ENCODE measurements around the gene C1orf167.

Gene C1orf167

DNA sequence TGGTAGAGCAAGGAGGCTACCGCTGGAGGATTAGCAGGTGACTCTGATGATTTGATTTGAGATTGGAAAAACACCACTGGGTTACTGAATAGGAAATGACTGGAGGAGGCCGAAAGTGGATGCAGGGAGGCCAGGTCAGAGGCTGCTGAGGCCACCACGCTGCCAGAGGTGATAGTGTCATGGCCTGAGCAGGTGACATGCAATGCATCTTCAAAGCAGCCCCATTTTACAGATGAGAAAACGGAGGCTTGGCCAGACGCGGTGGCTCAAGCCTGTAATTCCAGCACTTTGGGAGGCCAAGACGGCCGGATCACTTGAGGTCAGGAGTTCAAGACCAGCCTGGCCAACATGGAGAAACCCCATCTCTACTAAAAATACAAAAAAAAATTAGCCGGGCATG lies 12.8 kb downstream of the C1orf167 start:
- TF ChIP-seq, protein P1, sequence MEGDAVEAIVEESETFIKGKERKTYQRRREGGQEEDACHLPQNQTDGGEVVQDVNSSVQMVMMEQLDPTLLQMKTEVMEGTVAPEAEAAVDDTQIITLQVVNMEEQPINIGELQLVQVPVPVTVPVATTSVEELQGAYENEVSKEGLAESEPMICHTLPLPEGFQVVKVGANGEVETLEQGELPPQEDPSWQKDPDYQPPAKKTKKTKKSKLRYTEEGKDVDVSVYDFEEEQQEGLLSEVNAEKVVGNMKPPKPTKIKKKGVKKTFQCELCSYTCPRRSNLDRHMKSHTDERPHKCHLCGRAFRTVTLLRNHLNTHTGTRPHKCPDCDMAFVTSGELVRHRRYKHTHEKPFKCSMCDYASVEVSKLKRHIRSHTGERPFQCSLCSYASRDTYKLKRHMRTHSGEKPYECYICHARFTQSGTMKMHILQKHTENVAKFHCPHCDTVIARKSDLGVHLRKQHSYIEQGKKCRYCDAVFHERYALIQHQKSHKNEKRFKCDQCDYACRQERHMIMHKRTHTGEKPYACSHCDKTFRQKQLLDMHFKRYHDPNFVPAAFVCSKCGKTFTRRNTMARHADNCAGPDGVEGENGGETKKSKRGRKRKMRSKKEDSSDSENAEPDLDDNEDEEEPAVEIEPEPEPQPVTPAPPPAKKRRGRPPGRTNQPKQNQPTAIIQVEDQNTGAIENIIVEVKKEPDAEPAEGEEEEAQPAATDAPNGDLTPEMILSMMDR (conservative IDR thresholded peaks at IDR 0.05) = no peak
- H3K27ac ChIP-seq = no peak overlapping the region

DNA sequence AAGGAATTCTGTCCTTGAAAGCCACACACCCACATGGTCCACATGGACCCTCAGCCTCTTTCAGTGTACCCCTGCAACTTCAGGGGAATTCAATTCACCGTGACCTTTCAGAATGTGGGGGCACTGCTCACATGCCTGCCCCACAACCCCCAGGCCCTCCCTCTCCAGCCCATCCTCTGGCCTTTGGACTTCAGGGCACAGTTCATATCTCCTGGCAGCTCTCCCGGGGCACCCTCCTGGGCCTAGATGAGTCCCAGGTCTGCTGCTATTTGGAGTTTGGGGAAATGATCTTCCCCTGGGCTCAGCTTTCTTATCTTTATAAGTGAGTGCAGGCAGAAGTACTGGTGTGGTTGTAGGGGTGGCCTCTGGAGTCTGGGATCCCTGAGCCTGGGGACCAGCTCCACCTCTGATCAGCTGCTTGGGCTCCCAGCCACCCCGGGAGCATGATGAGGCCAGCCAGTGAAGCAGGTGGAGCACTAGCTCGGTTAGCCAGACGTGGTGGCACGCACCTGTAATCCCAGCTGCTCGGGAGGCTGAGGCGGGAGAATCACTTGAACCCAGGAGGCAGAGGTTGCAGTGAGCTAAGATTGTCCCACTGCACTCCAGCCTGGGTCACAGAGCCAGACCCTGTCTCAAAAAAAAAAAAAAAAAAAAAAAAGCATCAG lies 15.8 kb downstream of the C1orf167 start:
- TF ChIP-seq, protein P1 (conservative IDR thresholded peaks at IDR 0.05) = no peak
- no peak overlapping the region for H3K27ac ChIP-seq

DNA sequence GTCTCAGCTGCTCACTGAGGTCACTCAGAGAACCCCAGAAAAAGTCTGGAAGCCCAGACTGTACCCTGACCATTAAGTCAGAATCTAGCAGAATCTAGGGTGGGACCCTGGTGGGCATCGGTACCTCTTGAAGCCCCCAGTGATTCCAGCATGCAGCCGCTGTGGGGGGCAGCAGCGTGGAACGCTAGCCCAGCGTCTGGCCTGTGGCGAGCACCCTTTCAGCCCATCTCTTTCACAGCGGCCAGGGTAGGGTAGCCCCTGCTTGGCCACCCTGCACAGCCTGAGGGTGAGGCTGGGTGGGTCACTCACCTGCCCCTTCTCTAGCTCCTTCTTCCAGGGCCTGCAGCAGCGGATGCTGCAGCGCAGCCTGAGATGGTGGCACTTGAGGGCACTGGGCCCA lies 16.3 kb downstream of the C1orf167 start:
- TF ChIP-seq, protein P1 (conservative IDR thresholded peaks at IDR 0.05) = no peak
- H3K27ac ChIP-seq = no peak overlapping the region

DNA sequence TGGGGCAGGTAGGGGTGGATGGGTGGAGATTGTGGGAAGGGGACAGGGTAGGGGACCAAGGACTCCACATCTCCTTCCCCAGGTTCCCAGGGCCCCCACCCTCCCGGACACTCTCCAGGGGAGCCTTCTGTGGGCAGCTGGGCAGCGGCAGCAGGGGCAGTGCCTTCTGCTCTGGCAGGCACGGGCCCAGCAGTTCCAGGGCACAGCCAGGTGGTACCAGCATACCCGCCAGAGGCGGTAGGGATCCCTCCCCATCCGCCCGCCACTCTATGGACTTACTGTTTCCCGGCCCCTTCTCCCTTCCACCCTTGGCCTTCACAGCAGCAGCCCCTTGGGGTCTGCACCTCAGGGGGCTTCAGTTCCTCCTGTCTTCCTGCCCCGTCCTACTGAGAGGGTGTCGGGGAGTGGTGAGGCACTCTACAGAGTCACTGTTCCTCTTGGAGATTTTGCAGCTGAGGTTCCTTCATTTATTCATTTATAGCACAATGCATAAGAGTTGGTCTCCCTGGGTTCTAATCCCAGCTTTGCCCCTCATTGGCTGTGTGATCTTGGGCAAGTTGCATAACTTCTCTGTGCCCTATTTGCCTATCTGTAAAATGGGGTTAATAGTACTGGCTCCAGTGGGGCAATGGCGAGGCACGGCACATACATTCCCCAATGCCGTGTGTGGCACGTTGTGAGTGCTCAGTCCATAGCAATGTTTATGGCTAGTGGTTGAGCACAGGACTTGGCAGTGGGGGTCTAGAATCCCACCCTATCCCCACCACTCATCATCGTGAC lies 17.0 kb downstream of the C1orf167 start:
- TF ChIP-seq, protein P1 (conservative IDR thresholded peaks at IDR 0.05) = no peak
- no peak overlapping the region for H3K27ac ChIP-seq

DNA sequence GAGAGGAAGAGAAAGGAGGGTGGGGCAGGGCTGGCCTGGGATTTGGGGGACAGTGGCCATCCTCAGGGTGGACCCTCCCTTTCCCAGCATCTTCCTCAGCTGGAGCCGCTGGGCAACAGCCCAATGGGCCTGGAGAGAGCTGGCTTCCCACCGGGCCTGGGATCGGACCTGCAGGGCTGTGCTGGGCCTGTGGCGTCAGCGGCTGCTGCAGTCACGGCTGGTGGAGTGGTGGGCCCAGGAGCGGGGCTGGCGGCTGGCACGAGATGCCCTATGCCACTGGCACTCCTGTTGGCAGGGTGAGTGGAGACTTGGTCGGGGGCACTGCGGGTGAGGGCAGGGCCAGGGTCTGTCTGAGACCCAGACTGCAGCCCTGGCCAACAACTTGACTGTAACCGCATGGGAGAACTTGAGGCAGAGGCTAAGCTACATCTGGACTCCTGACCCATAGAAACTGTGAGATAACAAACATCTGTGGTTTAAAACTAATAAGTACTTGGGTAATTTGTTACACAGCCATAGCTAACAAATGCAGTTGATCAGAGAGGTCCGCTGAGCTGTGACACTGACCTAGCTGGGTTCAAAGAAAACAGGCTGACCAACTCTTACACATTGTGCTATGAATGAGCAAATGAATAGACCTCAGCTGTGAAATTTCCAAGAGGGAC lies 17.9 kb downstream of the C1orf167 start:
- TF ChIP-seq, protein P1 (conservative IDR thresholded peaks at IDR 0.05) = no peak

DNA sequence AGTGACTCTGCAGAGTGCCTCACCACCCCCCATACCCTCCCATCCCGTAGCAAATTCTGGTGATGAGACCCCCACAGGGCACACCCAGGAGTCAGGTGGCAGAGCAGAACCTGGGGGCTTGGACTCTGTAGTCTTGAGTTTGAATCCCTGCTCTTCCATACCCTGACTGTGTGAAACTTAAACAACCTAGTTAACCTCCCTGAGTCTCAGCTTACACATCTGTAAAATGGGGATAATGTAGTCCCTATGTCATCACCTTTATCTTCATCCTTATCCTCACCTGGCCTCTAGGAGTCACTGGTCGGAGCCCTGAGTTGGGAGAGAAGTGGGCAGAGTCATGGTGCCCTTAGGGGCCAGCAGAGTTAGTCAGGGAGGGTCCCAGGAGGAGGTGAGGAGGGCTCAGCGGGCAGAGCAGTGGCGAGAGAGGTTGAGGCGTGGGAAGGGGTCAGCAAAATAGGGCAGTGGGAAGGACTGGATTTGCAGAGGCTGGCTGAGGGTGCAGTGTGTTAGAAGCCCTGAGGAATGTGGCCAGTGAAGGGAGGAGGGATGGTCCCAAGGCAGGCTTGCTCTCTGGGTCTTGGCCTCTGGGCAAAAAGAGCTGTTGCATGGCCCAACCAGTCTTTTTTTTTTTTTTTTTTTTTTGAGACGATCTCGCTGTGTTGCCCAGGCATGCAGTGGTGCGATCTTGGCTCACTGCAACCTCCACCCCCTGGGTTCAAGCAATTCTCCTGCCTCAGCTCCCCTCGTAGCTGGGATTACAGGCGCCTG lies 18.6 kb downstream of the C1orf167 start:
- TF ChIP-seq, protein P1 (conservative IDR thresholded peaks at IDR 0.05) = no peak
- H3K27ac ChIP-seq = no peak overlapping the region

More for the DNA sequence above, 17.9 kb downstream of the C1orf167 start:
- no peak overlapping the region for H3K27ac ChIP-seq
